IMR-90 (cell line): ENCODE results near the gene TBX1. TPM values are rescaled to one million over a fixed set of nuclear protein-coding genes. Genes with fewer than 3 reads are reported as not detected.

Source experiments
- ATAC-seq: fragments of 200-7000 bp; cut with Tn5 transposase; 2 replicates; pipeline ENCODE4 v1.9.1; 2020; ENCODE audit warnings: low read depth, mild to moderate bottlenecking, moderate library complexity
- BruUV-seq: library from RNA; stranded (reverse); fragments of 400-500 nt; replicated peaks from 2 replicates; lab custom pipeline; 2021; lab: Mats Ljungman, UMichigan
- CTCF ChIA-PET: fragments of 300-600 bp; formaldehyde crosslinking; extraction: SDS; loops from one replicate; lab custom pipeline; 2021; ENCODE audit warnings: antibody characterized with exemption; lab: Yijun Ruan, JAX
- POLR2A ChIA-PET: fragments of 300-600 bp; sonication (Branson Sonifier 250); formaldehyde crosslinking; loops from one replicate; lab custom pipeline; 2022; ENCODE audit warnings: antibody characterized with exemption; ENCODE audit not compliant: unreplicated experiment; lab: Charles Lee
- DNase-seq: peaks from one replicate; pipeline ENCODE4 v3.0.0; 2013
- H2AFZ ChIP-seq: replicated peaks from 2 replicates; pipeline ENCODE3; 2013; ENCODE audit warnings: low read length, mild to moderate bottlenecking; ENCODE audit not compliant: poor library complexity
- H2AK5ac ChIP-seq: 2 replicates; pipeline ENCODE4 v1.6.1; 2013; ENCODE audit warnings: low read depth, low read length, inconsistent platforms
- H2AK9ac ChIP-seq: replicated peaks from 2 replicates; pipeline ENCODE3; 2013; ENCODE audit warnings: mild to moderate bottlenecking, low read depth, low read length, moderate library complexity; ENCODE audit not compliant: poor library complexity
- H2BK120ac ChIP-seq: 2 replicates; pipeline ENCODE4 v1.6.1; 2013; ENCODE audit warnings: low read depth, low read length, inconsistent platforms
- H2BK15ac ChIP-seq: 3 replicates; pipeline ENCODE4 v1.6.1; 2013; ENCODE audit warnings: low read depth, low read length, inconsistent platforms
- H2BK20ac ChIP-seq: 2 replicates; pipeline ENCODE4 v1.6.1; 2013; ENCODE audit warnings: low read depth, mild to moderate bottlenecking, inconsistent platforms, low read length, moderate library complexity
- H2BK5ac ChIP-seq: 2 replicates; pipeline ENCODE4 v1.6.1; 2013; ENCODE audit warnings: mild to moderate bottlenecking, low read depth, low read length, inconsistent platforms; ENCODE audit not compliant: poor library complexity, severe bottlenecking
- H3K14ac ChIP-seq: replicated peaks from 2 replicates; pipeline ENCODE4 v1.6.1; 2013; ENCODE audit warnings: low read depth, low read length, inconsistent platforms
- H3K18ac ChIP-seq: 2 replicates; pipeline ENCODE4 v1.6.1; 2013; ENCODE audit warnings: low read depth, low read length, control low read depth
- H3K23ac ChIP-seq: 2 replicates; pipeline ENCODE4 v1.6.1; 2013; ENCODE audit warnings: low read depth, low read length, inconsistent platforms
- H3K27ac ChIP-seq: 2 replicates; pipeline ENCODE4 v1.5.1; 2013; ENCODE audit warnings: mild to moderate bottlenecking, control low read depth, low read length; ENCODE audit not compliant: insufficient read depth
- H3K27me3 ChIP-seq: 2 replicates; pipeline ENCODE4 v1.6.1; 2013; ENCODE audit warnings: low read length; ENCODE audit not compliant: control insufficient read depth, insufficient read depth
- H3K36me3 ChIP-seq: 2 replicates; pipeline ENCODE4 v1.6.1; 2013; ENCODE audit warnings: low read length, mixed read lengths; ENCODE audit not compliant: control insufficient read depth, insufficient read depth
- H3K4ac ChIP-seq: 2 replicates; pipeline ENCODE4 v1.6.1; 2013; ENCODE audit warnings: low read depth, low read length, inconsistent platforms
- H3K4me1 ChIP-seq: 2 replicates; pipeline ENCODE4 v1.6.1; 2013; ENCODE audit warnings: low read length, mixed read lengths; ENCODE audit not compliant: control insufficient read depth, insufficient read depth
- H3K4me2 ChIP-seq: 2 replicates; pipeline ENCODE4 v1.6.1; 2013; ENCODE audit warnings: low read depth, mild to moderate bottlenecking, control low read depth, low read length, moderate library complexity
- H3K4me3 ChIP-seq: 2 replicates; pipeline ENCODE4 v1.5.1; 2013; ENCODE audit warnings: low read depth, mild to moderate bottlenecking, control low read depth, low read length, moderate library complexity; ENCODE audit not compliant: insufficient read depth
- H3K56ac ChIP-seq: 2 replicates; pipeline ENCODE4 v1.6.1; 2013; ENCODE audit warnings: low read length, inconsistent platforms; ENCODE audit not compliant: insufficient read depth; ENCODE audit errors: extremely low read depth
- H3K79me1 ChIP-seq, 2 experiments: 2 replicates each; pipeline ENCODE4 v1.6.1; 2013; ENCODE audit warnings: low read length in 2 of 2, inconsistent platforms in 1 of 2, low read depth in 1 of 2
- H3K9ac ChIP-seq: 2 replicates; pipeline ENCODE4 v1.6.1; 2013; ENCODE audit warnings: low read depth, low read length, control low read depth
- H3K9me1 ChIP-seq: 2 replicates; pipeline ENCODE4 v1.6.1; 2013; ENCODE audit warnings: low read length, inconsistent platforms; ENCODE audit not compliant: insufficient read depth
- H3K9me3 ChIP-seq: 2 replicates; pipeline ENCODE4 v1.6.1; 2013; ENCODE audit warnings: low read length; ENCODE audit not compliant: control insufficient read depth, insufficient read depth
- H4K20me1 ChIP-seq: 2 replicates; pipeline ENCODE4 v1.6.1; 2013; ENCODE audit warnings: low read length, inconsistent platforms; ENCODE audit not compliant: insufficient read depth
- H4K5ac ChIP-seq: 2 replicates; pipeline ENCODE4 v1.6.1; 2013; ENCODE audit warnings: mild to moderate bottlenecking, low read depth, low read length, control low read depth
- H4K8ac ChIP-seq, 2 experiments: 2 replicates each; pipeline ENCODE4 v1.6.1; 2013; ENCODE audit warnings: low read depth in 2 of 2, low read length in 2 of 2, control low read depth in 1 of 2, inconsistent platforms in 1 of 2
- H4K91ac ChIP-seq: 2 replicates; pipeline ENCODE4 v1.6.1; 2013; ENCODE audit warnings: low read depth, low read length, inconsistent platforms; ENCODE audit not compliant: insufficient read depth
- MAFK ChIP-seq: IDR thresholded peaks from 2 replicates; pipeline ENCODE4 v1.6.1; 2012; ENCODE audit warnings: low read depth, low read length, improper control_type of control experiment
- MXI1 ChIP-seq: IDR thresholded peaks from 2 replicates; pipeline ENCODE4 v1.6.1; 2012; ENCODE audit warnings: low read depth, mild to moderate bottlenecking, low read length, moderate library complexity, borderline replicate concordance
- NFE2L2 ChIP-seq: fragments of 150-350 bp; IDR thresholded peaks from 2 replicates; pipeline ENCODE4 v1.6.1; 2016; ENCODE audit warnings: low read depth, mild to moderate bottlenecking, low read length
- WGBS, 2 experiments: methylation state at CpG; one replicate each; pipeline versions ENCODE4 v1.1.5 to v1.1.7; 2013; ENCODE audit warnings: missing lambda C conversion rate in 2 of 2; ENCODE audit not compliant: insufficient read length in 1 of 2; ENCODE audit errors: extremely low coverage in 2 of 2; 5-methylcytosine and 5-hydroxymethylcytosine counted together
- dilution Hi-C: fragments of 300-500 bp; cut with HindIII; formaldehyde crosslinking; loops from one replicate; pipeline ENCODE4 v1.14.3; 2018; ENCODE audit warnings: low sequenced_read_pairs; ENCODE audit not compliant: unreplicated experiment
- in situ Hi-C: fragments of 300-500 bp; cut with MboI; formaldehyde crosslinking; loops from 3 replicates; pipeline ENCODE4 v1.14.3; 2019; ENCODE audit warnings: low sequenced_read_pairs, inconsistent platforms, mixed read lengths
- intact Hi-C: fragments of 100-400 bp; cut with micrococcal nuclease; formaldehyde crosslinking; loops from 2 replicates; pipeline ENCODE4 v1.10.0; 2022
- polyA plus RNA-seq, 3 experiments: library from polyadenylated mRNA; depleted of rRNA; stranded (reverse); fragments of >200 nt; gene quantifications; 2 replicates each; pipeline ENCODE4 v1.2.3, GENCODE V29; 2012; ENCODE audit warnings: low replicate concordance in 1 of 3
- total RNA-seq: library from RNA; depleted of rRNA; stranded (reverse); fragments of >200 nt; gene quantifications from 2 replicates; pipeline ENCODE4 v1.2.3, GENCODE V29; 2012
- TF ChIP-seq, protein P1 (sequence below): fragments of 150-350 bp; IDR thresholded peaks from 2 replicates; pipeline ENCODE4 v1.6.1; 2016; ENCODE audit warnings: low read depth, mild to moderate bottlenecking, low read length, moderate library complexity, borderline replicate concordance

TBX1 gene
- total and polyA plus RNA-seq, 2 of the 4 experiments (the other 2 are of a cell fraction) = 0.03 TPM; not detected in 1

DNA sequence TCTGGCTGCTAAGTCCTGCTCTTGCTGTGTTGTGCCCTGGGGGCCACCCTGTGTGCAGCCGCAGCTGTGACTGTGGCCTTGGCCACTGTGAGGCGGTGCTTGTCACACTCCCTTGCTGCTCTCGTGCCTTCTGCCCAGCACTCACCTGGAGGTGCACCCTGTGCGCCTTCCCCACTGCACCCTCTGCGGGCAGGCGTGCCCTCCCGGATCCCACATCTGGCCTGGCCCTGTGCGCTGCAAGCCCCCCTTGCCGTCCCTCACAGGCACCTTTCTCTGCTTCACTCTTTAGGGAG lies 27.2 kb downstream of the TBX1 start:
- BruUV-seq = no TSS peak
- no peak overlapping the region for H4K8ac ChIP-seq
- H3K56ac ChIP-seq = no peak overlapping the region
- no peaks in the 10 kb centered on the region for H3K79me1 ChIP-seq
- H2AK5ac ChIP-seq = no peak overlapping the region
- H4K91ac ChIP-seq = no peak overlapping the region
- no peak overlapping the region for H3K9ac ChIP-seq
- ChIA-PET POLR2A (no interaction called here), CTCF (no interaction called here)
- H2BK20ac ChIP-seq = no peak overlapping the region
- H3K4ac ChIP-seq = no peak overlapping the region
- no peak overlapping the region for H2BK120ac ChIP-seq
- dilution Hi-C loops = no loop called here
- H3K4me1 ChIP-seq = no peaks in the 10 kb centered on the region
- H3K36me3 ChIP-seq = peaks cover 3% of the 10 kb centered on the region
- H3K14ac ChIP-seq = no peak overlapping the region
- TF ChIP-seq NFE2L2 = no peak
- TF ChIP-seq MXI1 = no peak
- TF ChIP-seq, protein P1, sequence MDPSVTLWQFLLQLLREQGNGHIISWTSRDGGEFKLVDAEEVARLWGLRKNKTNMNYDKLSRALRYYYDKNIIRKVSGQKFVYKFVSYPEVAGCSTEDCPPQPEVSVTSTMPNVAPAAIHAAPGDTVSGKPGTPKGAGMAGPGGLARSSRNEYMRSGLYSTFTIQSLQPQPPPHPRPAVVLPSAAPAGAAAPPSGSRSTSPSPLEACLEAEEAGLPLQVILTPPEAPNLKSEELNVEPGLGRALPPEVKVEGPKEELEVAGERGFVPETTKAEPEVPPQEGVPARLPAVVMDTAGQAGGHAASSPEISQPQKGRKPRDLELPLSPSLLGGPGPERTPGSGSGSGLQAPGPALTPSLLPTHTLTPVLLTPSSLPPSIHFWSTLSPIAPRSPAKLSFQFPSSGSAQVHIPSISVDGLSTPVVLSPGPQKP = no peak
- TF ChIP-seq MAFK = no peak
- H2AFZ ChIP-seq = no peak overlapping the region
- H3K23ac ChIP-seq = no peak overlapping the region
- H3K18ac ChIP-seq = no peak overlapping the region
- H3K4me3 ChIP-seq = no peak overlapping the region
- intact Hi-C loops = no loop called here
- no peak for ATAC-seq
- no peak overlapping the region for H2AK9ac ChIP-seq
- no peak for DNase-seq
- H4K5ac ChIP-seq = no peak overlapping the region
- no peak overlapping the region for H3K27ac ChIP-seq
- in situ Hi-C loops = no loop called here
- H3K4me2 ChIP-seq = no peak overlapping the region
- H3K27me3 ChIP-seq = no peaks in the 10 kb centered on the region
- H2BK15ac ChIP-seq = no peak overlapping the region
- no peaks in the 10 kb centered on the region for H4K20me1 ChIP-seq
- no peaks in the 10 kb centered on the region; the same call in 1 of the 2 replicates for H3K9me1 ChIP-seq
- 80% methylated on average over 3 of the region's 9 CpGs; no CpG with 5 or more reads in 1 of the 2 experiments for WGBS, 2 experiments
- peaks cover 8% of the 10 kb centered on the region for H3K9me3 ChIP-seq
- no peak overlapping the region for H2BK5ac ChIP-seq
